Inflammatory macrophage (primary cell): ENCODE results near the gene STS.
A peak's percentile ranks its signal among the peaks of the same experiment; 100 is the strongest.
"Not testable (repeated sequence)": the region's sequence is repeated elsewhere in the genome, so short reads cannot be mapped to it uniquely, and the experiment has no call there.

Experiments used
- DNase-seq, 2 donors: peaks; one replicate each; pipeline ENCODE4 v3.0.0-alpha.2; 2020 to 2022

The STS gene

GRCh38 chrX:7139202-7140081 lies 8.1 kb upstream of the STS start:
- DNase-seq, result peak in 1 of 2 donors; percentile 19

GRCh38 chrX:7143076-7143475 lies 4.4 kb upstream of the STS start:
- DNase-seq, result no peak

GRCh38 chrX:7143941-7144525 lies 3.5 kb upstream of the STS start:
- peak; percentile 9 to 18 for DNase-seq

- DNase-seq, result peak; percentile 31 to 33
Measured at GRCh38 chrX:7145454-7145853, 2.1 kb upstream of the STS start.

GRCh38 chrX:7146020-7146702 lies 1.4 kb upstream of the STS start:
- DNase-seq, result peak in 1 of 2 donors; percentile 11

- peak; percentile 34 for DNase-seq
Measured at GRCh38 chrX:7146703-7147412, 654 bp upstream of the STS start.

- DNase-seq, result peak; percentile 73 to 86
Measured at GRCh38 chrX:7147978-7148854, 704 bp downstream of the STS start, which contains the start of gene PUDP. Gene PUDP (minus strand): TSS chrX:7148153. CDS start chrX:7148113, 40 bp downstream.

- DNase-seq, result no peak
Measured at GRCh38 chrX:7149411-7149810, 1.9 kb downstream of the STS start.

GRCh38 chrX:7153231-7153630 lies 5.7 kb downstream of the STS start:
- DNase-seq, result no peak

GRCh38 chrX:7154041-7154597 lies 6.6 kb downstream of the STS start:
- DNase-seq, result no peak

- DNase-seq, result no peak
Measured at GRCh38 chrX:7155163-7155562, 7.7 kb downstream of the STS start.

GRCh38 chrX:7156879-7157278 lies 9.4 kb downstream of the STS start:
- no peak for DNase-seq

- DNase-seq, result no peak
Measured at GRCh38 chrX:7158468-7158990, 11.0 kb downstream of the STS start.

- no peak for DNase-seq
Measured at GRCh38 chrX:7159149-7159861, 11.8 kb downstream of the STS start.

GRCh38 chrX:7163146-7163677 lies 15.7 kb downstream of the STS start:
- DNase-seq, result no peak

GRCh38 chrX:7164174-7164573 lies 16.7 kb downstream of the STS start:
- no peak for DNase-seq

- DNase-seq, result no peak
Measured at GRCh38 chrX:7168371-7168770, 20.9 kb downstream of the STS start.

GRCh38 chrX:7169627-7170026 lies 22.1 kb downstream of the STS start:
- DNase-seq, result no peak

- DNase-seq, result peak; percentile 12 to 23
Measured at GRCh38 chrX:7170898-7171297, 23.4 kb downstream of the STS start.

GRCh38 chrX:7178859-7179258 lies 31.3 kb downstream of the STS start:
- not testable (repeated sequence) for DNase-seq
